ENCODE measurements around the gene RAB31. TPM values are rescaled to one million over a fixed set of nuclear protein-coding genes. Genes with fewer than 3 reads are reported as not detected.

The RAB31 gene
- total and polyA plus RNA-seq, 2 of the 13 experiments (the other 11 are each of a cell fraction or from before 2014, with no cell fraction given): 1.1 to 1.7 TPM

DNA sequence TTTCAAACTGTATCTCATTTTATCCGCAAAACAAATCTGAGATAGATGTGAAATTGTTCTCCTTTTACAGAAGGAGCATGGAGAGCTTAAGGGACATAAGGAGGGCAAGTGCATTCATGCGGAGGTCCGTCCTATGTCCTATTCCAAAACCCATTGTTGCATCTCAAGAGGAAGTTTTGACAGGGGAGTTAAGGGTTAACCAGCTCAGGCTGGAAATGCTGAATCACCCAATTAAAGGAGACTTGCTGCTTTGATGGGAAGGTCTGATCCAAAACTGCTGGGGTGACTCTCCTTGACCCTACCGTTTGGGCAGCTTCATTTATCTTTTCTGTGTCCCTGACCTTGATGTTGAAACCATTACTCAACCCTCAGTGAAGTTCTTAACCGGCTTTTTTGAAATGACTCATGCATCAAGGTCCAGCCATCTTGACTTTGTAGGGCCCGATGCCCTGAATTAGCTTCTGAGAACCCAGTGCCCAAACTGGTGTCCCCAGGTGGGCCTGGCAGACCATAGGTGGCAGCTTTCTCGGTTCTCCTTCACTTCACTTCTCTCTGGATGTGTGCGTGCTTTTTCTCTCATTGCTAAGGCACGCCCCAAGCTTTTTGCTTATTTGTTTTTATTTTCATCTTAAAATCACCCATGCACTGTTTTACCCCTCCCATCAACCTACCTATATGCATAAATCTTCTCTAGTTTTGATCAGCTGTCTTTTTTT lies 161.8 kb downstream of the RAB31 start (continued):
- TF ChIP-seq, protein P1, sequence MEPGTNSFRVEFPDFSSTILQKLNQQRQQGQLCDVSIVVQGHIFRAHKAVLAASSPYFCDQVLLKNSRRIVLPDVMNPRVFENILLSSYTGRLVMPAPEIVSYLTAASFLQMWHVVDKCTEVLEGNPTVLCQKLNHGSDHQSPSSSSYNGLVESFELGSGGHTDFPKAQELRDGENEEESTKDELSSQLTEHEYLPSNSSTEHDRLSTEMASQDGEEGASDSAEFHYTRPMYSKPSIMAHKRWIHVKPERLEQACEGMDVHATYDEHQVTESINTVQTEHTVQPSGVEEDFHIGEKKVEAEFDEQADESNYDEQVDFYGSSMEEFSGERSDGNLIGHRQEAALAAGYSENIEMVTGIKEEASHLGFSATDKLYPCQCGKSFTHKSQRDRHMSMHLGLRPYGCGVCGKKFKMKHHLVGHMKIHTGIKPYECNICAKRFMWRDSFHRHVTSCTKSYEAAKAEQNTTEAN (CRISPR knock-in tag; conservative IDR thresholded peaks at IDR 0.05): no peak
- TF ChIP-seq ZNF782 (CRISPR knock-in tag; IDR thresholded peaks at IDR 0.05; ENCODE audit: borderline replicate concordance) (no peak), YEATS4 (CRISPR knock-in tag; IDR thresholded peaks at IDR 0.05; ENCODE audit: borderline replicate concordance) (0 out of 2 replicates have a peak, but pooled peaks have one; percentile 31), SIX4 (CRISPR knock-in tag; IDR thresholded peaks at IDR 0.05) (peak; percentile 58; the same call in 1 of the 2 replicates), ZNF83 (CRISPR knock-in tag; IDR thresholded peaks at IDR 0.05; ENCODE audit: borderline replicate concordance) (no peak), ZBTB3 (CRISPR knock-in tag; IDR thresholded peaks at IDR 0.05; ENCODE audit: borderline replicate concordance, low read depth) (no peak), ZFP36L2 (CRISPR knock-in tag; IDR thresholded peaks at IDR 0.05) (no peak), ZNF543 (CRISPR knock-in tag; IDR thresholded peaks at IDR 0.05) (0 out of 2 replicates have a peak, but pooled peaks have one; percentile 34), ZBTB42 (CRISPR knock-in tag; IDR thresholded peaks at IDR 0.05) (no peak), DMAP1 (CRISPR knock-in tag; IDR thresholded peaks at IDR 0.05) (no peak), SIN3A (IDR thresholded peaks at IDR 0.05; ENCODE audit: borderline replicate concordance, low read depth, low read length) (no peak), TOE1 (CRISPR knock-in tag; IDR thresholded peaks at IDR 0.05) (no peak), ZNF180 (CRISPR knock-in tag; IDR thresholded peaks at IDR 0.05; ENCODE audit: borderline replicate concordance, low read depth) (no peak), HMG20A (CRISPR knock-in tag; IDR thresholded peaks at IDR 0.05; ENCODE audit: borderline replicate concordance) (peak; percentile 96; the same call in 1 of the 2 replicates), JUND (CRISPR knock-in tag; IDR thresholded peaks at IDR 0.05) (peak; percentile 96), CCDC6 (CRISPR knock-in tag; IDR thresholded peaks at IDR 0.05) (no peak)
- TF ChIP-seq, protein P2, sequence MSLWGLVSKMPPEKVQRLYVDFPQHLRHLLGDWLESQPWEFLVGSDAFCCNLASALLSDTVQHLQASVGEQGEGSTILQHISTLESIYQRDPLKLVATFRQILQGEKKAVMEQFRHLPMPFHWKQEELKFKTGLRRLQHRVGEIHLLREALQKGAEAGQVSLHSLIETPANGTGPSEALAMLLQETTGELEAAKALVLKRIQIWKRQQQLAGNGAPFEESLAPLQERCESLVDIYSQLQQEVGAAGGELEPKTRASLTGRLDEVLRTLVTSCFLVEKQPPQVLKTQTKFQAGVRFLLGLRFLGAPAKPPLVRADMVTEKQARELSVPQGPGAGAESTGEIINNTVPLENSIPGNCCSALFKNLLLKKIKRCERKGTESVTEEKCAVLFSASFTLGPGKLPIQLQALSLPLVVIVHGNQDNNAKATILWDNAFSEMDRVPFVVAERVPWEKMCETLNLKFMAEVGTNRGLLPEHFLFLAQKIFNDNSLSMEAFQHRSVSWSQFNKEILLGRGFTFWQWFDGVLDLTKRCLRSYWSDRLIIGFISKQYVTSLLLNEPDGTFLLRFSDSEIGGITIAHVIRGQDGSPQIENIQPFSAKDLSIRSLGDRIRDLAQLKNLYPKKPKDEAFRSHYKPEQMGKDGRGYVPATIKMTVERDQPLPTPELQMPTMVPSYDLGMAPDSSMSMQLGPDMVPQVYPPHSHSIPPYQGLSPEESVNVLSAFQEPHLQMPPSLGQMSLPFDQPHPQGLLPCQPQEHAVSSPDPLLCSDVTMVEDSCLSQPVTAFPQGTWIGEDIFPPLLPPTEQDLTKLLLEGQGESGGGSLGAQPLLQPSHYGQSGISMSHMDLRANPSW (CRISPR knock-in tag; IDR thresholded peaks at IDR 0.05; ENCODE audit: borderline replicate concordance): no peak
- TF ChIP-seq, protein P3, sequence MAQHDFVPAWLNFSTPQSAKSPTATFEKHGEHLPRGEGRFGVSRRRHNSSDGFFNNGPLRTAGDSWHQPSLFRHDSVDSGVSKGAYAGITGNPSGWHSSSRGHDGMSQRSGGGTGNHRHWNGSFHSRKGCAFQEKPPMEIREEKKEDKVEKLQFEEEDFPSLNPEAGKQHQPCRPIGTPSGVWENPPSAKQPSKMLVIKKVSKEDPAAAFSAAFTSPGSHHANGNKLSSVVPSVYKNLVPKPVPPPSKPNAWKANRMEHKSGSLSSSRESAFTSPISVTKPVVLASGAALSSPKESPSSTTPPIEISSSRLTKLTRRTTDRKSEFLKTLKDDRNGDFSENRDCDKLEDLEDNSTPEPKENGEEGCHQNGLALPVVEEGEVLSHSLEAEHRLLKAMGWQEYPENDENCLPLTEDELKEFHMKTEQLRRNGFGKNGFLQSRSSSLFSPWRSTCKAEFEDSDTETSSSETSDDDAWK (CRISPR knock-in tag; IDR thresholded peaks at IDR 0.05): no peak
- TF ChIP-seq, protein P4, sequence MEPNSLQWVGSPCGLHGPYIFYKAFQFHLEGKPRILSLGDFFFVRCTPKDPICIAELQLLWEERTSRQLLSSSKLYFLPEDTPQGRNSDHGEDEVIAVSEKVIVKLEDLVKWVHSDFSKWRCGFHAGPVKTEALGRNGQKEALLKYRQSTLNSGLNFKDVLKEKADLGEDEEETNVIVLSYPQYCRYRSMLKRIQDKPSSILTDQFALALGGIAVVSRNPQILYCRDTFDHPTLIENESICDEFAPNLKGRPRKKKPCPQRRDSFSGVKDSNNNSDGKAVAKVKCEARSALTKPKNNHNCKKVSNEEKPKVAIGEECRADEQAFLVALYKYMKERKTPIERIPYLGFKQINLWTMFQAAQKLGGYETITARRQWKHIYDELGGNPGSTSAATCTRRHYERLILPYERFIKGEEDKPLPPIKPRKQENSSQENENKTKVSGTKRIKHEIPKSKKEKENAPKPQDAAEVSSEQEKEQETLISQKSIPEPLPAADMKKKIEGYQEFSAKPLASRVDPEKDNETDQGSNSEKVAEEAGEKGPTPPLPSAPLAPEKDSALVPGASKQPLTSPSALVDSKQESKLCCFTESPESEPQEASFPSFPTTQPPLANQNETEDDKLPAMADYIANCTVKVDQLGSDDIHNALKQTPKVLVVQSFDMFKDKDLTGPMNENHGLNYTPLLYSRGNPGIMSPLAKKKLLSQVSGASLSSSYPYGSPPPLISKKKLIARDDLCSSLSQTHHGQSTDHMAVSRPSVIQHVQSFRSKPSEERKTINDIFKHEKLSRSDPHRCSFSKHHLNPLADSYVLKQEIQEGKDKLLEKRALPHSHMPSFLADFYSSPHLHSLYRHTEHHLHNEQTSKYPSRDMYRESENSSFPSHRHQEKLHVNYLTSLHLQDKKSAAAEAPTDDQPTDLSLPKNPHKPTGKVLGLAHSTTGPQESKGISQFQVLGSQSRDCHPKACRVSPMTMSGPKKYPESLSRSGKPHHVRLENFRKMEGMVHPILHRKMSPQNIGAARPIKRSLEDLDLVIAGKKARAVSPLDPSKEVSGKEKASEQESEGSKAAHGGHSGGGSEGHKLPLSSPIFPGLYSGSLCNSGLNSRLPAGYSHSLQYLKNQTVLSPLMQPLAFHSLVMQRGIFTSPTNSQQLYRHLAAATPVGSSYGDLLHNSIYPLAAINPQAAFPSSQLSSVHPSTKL (CRISPR knock-in tag; IDR thresholded peaks at IDR 0.05): peak; percentile 95
